ENCODE measurements around the gene CCDC83.
A peak's percentile ranks its signal among the peaks of the same experiment; 100 is the strongest.

CCDC83 gene

DNA sequence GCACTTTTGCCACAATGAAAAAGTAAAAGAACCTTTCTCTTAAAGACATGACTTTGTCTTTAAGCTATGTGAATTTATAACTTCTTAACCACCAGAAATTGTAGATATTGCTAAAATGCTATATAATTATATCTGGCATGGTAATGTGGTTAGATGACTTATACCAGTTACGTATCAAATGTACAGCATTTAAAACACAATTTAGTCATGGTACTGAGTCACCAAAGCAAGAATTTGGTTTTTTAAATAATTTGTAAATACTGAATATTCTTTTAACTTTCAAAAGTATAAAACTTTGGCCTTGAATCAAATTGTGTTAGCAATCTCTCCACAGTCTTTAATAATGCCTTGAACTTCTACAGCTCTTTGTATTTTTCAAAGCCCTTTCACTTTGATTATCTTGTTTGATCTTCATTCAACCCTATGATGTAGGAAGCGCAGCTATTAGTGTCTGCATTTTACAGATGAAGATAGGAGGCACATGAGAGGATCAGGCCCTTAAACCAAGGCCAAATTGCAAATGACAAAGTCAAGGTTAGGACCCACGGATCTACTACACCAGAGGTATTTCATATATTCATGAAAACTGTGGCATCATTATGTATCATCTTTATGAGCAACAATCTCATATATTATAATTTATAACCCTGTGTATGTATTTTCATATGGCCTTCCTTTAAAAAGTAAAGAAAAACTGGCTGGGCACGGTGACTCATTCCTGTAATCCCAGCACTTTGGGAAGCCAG is 39.8 kb upstream of the CCDC83 start:
- no peak overlapping the region for H3K27ac ChIP-seq
- H4K20me1 ChIP-seq, result no peaks in the 10 kb centered on the region
- no peak overlapping the region for H3K4me2 ChIP-seq
- H3K27me3 ChIP-seq, result peaks cover 26% of the 10 kb centered on the region
- no peak overlapping the region for H3K9ac ChIP-seq
- no peaks in the 10 kb centered on the region for H3K9me3 ChIP-seq
- H3K4me1 ChIP-seq, result peaks cover 5% of the 10 kb centered on the region
- no peak for TF ChIP-seq Cebpa-rat (IDR thresholded peaks at IDR 0.05)
- H3K36me3 ChIP-seq, result no peaks in the 10 kb centered on the region
- H3K4me3 ChIP-seq, result no peak overlapping the region

DNA sequence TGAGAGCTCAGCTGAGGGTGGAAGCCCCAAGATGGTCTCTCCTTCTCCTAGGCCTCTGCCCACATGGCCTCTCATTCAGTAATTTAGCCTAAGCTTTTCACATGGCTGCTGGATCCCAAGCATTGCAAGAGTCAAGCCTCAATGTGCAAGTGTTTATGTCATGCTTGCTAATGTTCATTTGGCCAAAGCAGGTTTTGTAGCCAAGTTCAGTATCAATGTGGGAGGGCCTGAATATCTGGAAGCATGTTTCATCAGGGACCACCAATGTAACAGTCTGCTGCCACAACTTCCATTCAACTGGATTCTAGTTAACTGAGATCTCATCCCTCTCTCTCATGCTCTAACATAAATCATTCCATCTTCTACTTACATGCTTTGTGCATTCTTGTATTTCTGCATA is 35.7 kb upstream of the CCDC83 start:
- H3K36me3 ChIP-seq, result no peaks in the 10 kb centered on the region
- no peaks in the 10 kb centered on the region for H3K27me3 ChIP-seq
- no peak overlapping the region for H3K4me3 ChIP-seq
- H3K9me3 ChIP-seq, result no peaks in the 10 kb centered on the region
- H4K20me1 ChIP-seq, result no peaks in the 10 kb centered on the region
- no peak overlapping the region for H3K4me2 ChIP-seq
- no peak overlapping the region for H3K9ac ChIP-seq
- H3K4me1 ChIP-seq, result peaks cover 12% of the 10 kb centered on the region
- TF ChIP-seq Cebpa-rat (IDR thresholded peaks at IDR 0.05), result no peak
- H3K27ac ChIP-seq, result no peak overlapping the region

DNA sequence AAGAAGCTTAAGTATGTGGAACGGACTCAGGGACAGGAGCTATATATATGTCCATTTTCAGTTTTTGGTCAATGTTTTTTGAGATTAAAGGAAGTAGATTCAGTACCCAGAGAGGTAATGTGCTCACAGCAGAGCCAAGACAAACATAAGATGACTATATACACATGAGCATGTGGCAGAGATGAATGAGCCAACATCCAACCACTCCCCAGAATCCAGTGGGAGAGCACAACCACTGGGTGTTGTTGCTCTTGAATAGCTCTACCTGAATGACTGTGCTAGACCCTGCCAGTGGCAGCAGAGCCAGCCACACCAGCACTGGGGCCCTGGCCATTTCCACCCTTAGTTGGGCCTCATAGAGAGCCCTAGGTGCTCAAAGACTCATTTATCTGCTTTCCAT is 33.5 kb upstream of the CCDC83 start:
- no peak overlapping the region for H3K4me2 ChIP-seq
- H3K9me3 ChIP-seq, result no peaks in the 10 kb centered on the region
- H3K9ac ChIP-seq, result no peak overlapping the region
- peaks cover 14% of the 10 kb centered on the region for H3K4me1 ChIP-seq
- H3K27me3 ChIP-seq, result no peaks in the 10 kb centered on the region
- H3K4me3 ChIP-seq, result no peak overlapping the region
- H3K36me3 ChIP-seq, result no peaks in the 10 kb centered on the region
- no peak for TF ChIP-seq Cebpa-rat (IDR thresholded peaks at IDR 0.05)
- H3K27ac ChIP-seq, result no peak overlapping the region
- no peaks in the 10 kb centered on the region for H4K20me1 ChIP-seq

DNA sequence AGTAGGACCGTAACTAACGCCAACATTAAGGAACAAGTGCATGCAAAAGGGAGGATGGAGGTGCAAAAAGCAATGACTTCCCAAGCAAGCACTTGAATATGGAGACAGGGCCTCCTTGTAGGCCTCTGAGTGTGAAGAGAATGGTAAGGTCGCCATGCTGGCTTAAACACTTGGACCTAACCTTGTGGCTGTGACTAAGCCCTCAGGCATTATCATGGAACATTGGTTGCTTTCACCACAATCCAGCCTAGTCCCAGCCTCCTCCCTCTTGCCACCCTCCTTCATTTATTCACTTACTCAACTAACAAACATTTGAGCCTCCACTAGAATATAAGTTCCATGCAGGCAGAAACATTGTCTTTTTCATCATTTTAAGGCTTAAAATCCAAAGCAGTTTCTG is 32.4 kb upstream of the CCDC83 start:
- H3K4me1 ChIP-seq, result peaks cover 14% of the 10 kb centered on the region
- H3K9me3 ChIP-seq, result no peaks in the 10 kb centered on the region
- H3K27me3 ChIP-seq, result no peaks in the 10 kb centered on the region
- H3K27ac ChIP-seq, result no peak overlapping the region
- no peak overlapping the region for H3K4me2 ChIP-seq
- no peak overlapping the region for H3K9ac ChIP-seq
- no peak for TF ChIP-seq Cebpa-rat (IDR thresholded peaks at IDR 0.05)
- no peaks in the 10 kb centered on the region for H4K20me1 ChIP-seq
- H3K4me3 ChIP-seq, result no peak overlapping the region
- H3K36me3 ChIP-seq, result no peaks in the 10 kb centered on the region

DNA sequence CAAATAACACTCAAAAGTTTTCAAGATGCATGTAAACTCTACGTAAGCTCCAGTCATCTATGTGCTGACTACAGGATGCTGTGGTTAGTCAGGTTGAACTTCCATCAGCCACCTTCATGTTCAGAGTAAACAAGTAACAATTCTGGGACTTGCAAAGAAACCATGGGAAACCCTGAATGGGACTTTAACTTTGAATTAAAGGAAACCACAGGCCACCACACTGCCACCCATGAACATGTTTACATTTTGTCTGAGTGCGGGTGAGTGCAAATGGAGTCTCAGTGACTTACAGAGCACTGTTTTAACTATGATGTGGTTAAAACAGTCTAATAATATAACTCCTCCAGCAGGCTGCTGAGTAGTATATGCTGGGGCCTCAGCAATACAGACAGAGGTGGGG is 31.4 kb upstream of the CCDC83 start:
- Histone ChIP-seq H3K4me2 (peak overlapping the region; percentile 29), H4K20me1 (no peaks in the 10 kb centered on the region), H3K27me3 (no peaks in the 10 kb centered on the region), H3K4me1 (peaks cover 14% of the 10 kb centered on the region), H3K4me3 (no peak overlapping the region), H3K36me3 (no peaks in the 10 kb centered on the region), H3K27ac (no peak overlapping the region), H3K9ac (no peak overlapping the region), H3K9me3 (no peaks in the 10 kb centered on the region)
- no peak for TF ChIP-seq Cebpa-rat (IDR thresholded peaks at IDR 0.05)

DNA sequence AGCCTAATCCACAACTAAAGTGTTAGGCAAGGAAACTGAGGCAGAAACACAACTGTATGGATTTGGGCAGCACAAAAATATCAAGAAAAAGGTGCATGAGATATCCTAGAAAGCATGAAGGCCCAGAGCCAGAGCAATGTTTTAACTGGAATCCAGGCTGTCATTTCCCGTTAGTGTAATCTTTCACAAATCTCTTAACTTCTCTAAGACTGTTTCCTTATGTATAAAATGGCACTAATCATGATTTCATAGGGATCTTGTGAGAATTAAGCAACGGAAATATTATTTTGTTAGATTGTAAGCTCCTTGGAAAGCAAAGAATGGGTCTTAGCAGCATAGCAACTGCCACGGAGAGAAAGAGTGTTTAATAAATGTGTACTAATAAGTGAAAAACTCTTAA is 29.6 kb upstream of the CCDC83 start:
- H3K9ac ChIP-seq, result no peak overlapping the region
- no peak overlapping the region for H3K4me2 ChIP-seq
- H3K4me1 ChIP-seq, result peaks cover 14% of the 10 kb centered on the region
- H3K9me3 ChIP-seq, result no peaks in the 10 kb centered on the region
- H4K20me1 ChIP-seq, result no peaks in the 10 kb centered on the region
- H3K27me3 ChIP-seq, result no peaks in the 10 kb centered on the region
- no peak overlapping the region for H3K4me3 ChIP-seq
- no peak for TF ChIP-seq Cebpa-rat (IDR thresholded peaks at IDR 0.05)
- H3K27ac ChIP-seq, result no peak overlapping the region
- H3K36me3 ChIP-seq, result no peaks in the 10 kb centered on the region

DNA sequence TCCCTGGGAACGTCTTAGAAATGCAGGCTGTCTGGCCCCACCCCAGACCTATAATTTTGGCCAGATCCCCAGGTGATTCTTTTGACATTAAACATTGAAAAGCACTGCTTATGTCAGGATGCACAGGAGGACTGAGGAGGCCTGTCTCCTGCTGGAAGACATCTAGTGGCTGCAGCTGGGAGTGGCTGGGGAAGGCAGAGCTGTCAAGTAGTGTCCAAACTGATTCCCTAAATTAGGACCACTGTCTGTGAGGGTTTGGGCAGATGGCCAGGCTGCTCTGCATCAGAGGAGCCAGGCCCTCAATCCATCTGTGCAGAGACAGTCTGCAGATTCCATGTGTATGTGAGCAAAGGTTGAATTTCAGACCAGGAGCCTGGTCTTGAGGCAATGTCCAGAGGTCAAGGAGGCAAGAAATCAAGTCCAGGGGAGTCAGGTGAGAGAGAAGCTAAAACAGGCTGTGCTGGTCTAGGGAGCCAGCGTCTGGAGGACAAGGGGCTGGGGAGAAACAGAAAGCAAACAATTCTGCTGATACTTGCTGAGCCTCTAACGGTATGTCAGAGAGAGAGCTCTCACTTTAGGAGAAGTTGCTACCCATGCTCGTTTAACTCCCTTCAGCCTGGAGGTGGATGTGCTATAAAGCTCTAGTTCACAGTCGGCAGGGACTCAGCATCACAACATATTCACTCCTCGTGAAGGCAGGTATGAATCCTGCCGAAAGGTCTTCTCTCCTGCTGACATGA is 28.9 kb upstream of the CCDC83 start:
- Histone ChIP-seq H3K4me1 (peaks cover 14% of the 10 kb centered on the region), H3K9ac (no peak overlapping the region), H3K27me3 (no peaks in the 10 kb centered on the region), H4K20me1 (no peaks in the 10 kb centered on the region), H3K4me3 (no peak overlapping the region), H3K4me2 (no peak overlapping the region), H3K9me3 (no peaks in the 10 kb centered on the region), H3K36me3 (no peaks in the 10 kb centered on the region), H3K27ac (no peak overlapping the region)
- no peak for TF ChIP-seq Cebpa-rat (IDR thresholded peaks at IDR 0.05)

DNA sequence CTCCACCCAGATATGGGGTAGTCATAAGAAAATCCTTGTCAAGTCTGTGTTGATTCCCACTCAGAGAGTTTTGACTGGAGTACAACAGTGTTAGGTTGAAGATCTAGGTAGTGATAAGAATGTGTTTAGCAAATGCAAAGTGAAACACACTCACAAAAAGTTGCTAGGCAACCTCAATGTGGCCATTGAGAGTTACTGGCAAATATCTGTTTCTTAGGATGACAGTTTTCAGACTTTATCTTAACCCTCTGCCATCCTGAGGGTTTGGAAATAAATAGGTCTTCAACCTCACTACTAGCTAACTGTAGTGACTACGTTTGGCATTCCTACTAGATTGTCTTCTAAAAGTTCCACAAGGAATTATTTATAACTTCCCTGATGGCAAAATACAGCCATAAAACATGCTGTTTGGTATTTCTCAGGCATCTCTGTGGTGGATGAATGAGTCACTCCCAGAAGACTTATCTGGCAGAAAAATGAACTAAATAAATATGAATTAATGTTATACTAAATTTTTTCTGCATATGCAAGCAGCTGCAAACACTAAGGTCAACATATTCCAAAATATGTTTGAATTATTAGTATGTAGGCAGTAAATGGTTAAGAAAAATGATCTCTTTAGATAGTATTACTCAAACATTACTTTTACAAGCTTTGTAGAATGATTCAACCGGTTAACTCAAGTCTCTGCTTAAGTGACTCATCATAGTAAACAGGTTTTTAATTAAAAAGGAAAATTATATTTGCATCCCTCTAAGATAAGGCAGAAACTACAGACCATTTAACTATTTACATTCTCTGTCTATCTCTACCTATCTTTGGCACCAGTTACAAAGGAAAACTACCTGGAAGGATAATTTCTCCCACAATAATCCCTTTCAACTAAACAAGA is 27.2 kb upstream of the CCDC83 start:
- no peaks in the 10 kb centered on the region for H3K9me3 ChIP-seq
- no peak overlapping the region for H3K9ac ChIP-seq
- no peaks in the 10 kb centered on the region for H3K27me3 ChIP-seq
- no peak for TF ChIP-seq Cebpa-rat (IDR thresholded peaks at IDR 0.05)
- no peak overlapping the region for H3K4me2 ChIP-seq
- no peaks in the 10 kb centered on the region for H4K20me1 ChIP-seq
- no peak overlapping the region for H3K27ac ChIP-seq
- H3K36me3 ChIP-seq, result no peaks in the 10 kb centered on the region
- H3K4me3 ChIP-seq, result no peak overlapping the region
- H3K4me1 ChIP-seq, result peaks cover 14% of the 10 kb centered on the region

DNA sequence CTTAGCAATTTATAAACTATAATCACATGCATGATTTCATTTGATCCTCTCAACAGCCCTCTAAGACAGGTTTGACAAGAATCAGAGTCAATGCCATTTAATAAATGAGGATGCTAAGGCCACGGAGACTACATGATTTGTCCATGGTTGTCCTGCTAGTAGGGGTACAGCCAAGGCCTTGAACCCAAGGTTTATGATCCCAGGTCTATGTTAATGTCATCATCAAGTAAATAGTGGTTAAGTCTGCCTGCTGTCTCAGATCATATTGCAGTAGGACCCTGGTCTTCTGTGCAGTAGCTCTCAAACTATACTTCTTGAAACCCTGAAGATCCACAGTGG is 26.6 kb upstream of the CCDC83 start:
- Histone ChIP-seq H3K27ac (no peak overlapping the region), H3K4me2 (no peak overlapping the region)

DNA sequence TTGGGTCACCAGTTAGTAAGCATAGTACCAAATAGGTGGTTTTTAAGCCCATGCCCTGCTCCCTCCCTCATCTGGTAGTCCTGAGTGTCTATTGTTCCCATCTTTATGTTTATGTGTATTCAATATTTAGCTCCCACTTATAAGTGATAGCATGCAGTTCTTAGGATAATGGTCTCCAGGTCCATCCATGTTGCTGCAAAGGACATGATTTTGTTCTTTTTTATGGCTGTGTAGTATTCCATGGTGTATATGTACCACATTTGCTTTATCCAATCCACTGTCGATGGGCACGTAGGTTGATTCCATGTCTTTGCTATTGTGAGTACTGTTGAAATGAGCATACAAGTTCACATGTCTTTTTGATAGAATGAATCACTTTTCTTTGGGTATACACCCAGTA is 26.0 kb upstream of the CCDC83 start:
- no peaks in the 10 kb centered on the region for H3K36me3 ChIP-seq
- H3K4me3 ChIP-seq, result no peak overlapping the region
- H3K4me1 ChIP-seq, result peaks cover 5% of the 10 kb centered on the region
- H3K9ac ChIP-seq, result no peak overlapping the region
- no peak for TF ChIP-seq Cebpa-rat (IDR thresholded peaks at IDR 0.05)
- no peaks in the 10 kb centered on the region for H4K20me1 ChIP-seq
- no peaks in the 10 kb centered on the region for H3K27me3 ChIP-seq
- no peak overlapping the region for H3K27ac ChIP-seq
- H3K4me2 ChIP-seq, result no peak overlapping the region
- H3K9me3 ChIP-seq, result no peaks in the 10 kb centered on the region

More for the DNA sequence above, 26.6 kb upstream of the CCDC83 start:
- no peak for TF ChIP-seq Cebpa-rat (IDR thresholded peaks at IDR 0.05)
- H3K36me3 ChIP-seq, result no peaks in the 10 kb centered on the region
- no peaks in the 10 kb centered on the region for H3K9me3 ChIP-seq
- no peaks in the 10 kb centered on the region for H4K20me1 ChIP-seq
- no peak overlapping the region for H3K4me3 ChIP-seq
- H3K9ac ChIP-seq, result no peak overlapping the region
- no peaks in the 10 kb centered on the region for H3K27me3 ChIP-seq
- H3K4me1 ChIP-seq, result peaks cover 10% of the 10 kb centered on the region

Measured in BLaER1 (cell line).